Activated CD4-positive, alpha-beta memory T cell treated with anti-CD3 and anti-CD28 coated beads, Interleukin-2, amount 10 ng/mL, durations not matched to agents 7 days and 5 days (primary cell): ENCODE results near the gene TTC33. TPM values are rescaled to one million over a fixed set of nuclear protein-coding genes. Genes with fewer than 3 reads are reported as not detected.
"Not testable (repeated sequence)": the region's sequence is repeated elsewhere in the genome, so short reads cannot be mapped to it uniquely, and the experiment has no call there.

Experiments
- CTCF ChIA-PET: fragments of 350-600 bp; sonication (Branson Sonifier 250); formaldehyde crosslinking; loops from one replicate; lab custom pipeline; 2021; ENCODE audit warnings: antibody characterized with exemption, inconsistent platforms; lab: Charles Lee
- POLR2A ChIA-PET: fragments of 350-600 bp; sonication (Branson Sonifier 250); formaldehyde crosslinking; loops from one replicate; lab custom pipeline; 2021; ENCODE audit warnings: antibody characterized with exemption; lab: Charles Lee
- DNase-seq: peaks from one replicate; pipeline ENCODE4 v3.0.0-alpha.2; 2020
- H3K27ac Mint-ChIP-seq: one replicate; pipeline ENCODE4 v1.8.0; 2021; ENCODE audit warnings: mild to moderate bottlenecking, mixed read lengths
- H3K27me3 Mint-ChIP-seq: one replicate; pipeline ENCODE4 v1.8.0; 2021; ENCODE audit warnings: mixed read lengths
- H3K36me3 Mint-ChIP-seq: one replicate; pipeline ENCODE4 v1.8.0; 2021; ENCODE audit warnings: low read depth, mixed read lengths
- H3K4me1 Mint-ChIP-seq: one replicate; pipeline ENCODE4 v1.8.0; 2021; ENCODE audit warnings: mixed read lengths
- H3K4me3 Mint-ChIP-seq: one replicate; pipeline ENCODE4 v1.8.0; 2021; ENCODE audit warnings: mild to moderate bottlenecking, mixed read lengths
- H3K9me3 Mint-ChIP-seq: one replicate; pipeline ENCODE4 v1.8.0; 2021; ENCODE audit warnings: mixed read lengths
- total RNA-seq, 2 experiments: library from RNA; stranded (reverse); gene quantifications; one replicate each; pipeline ENCODE4 v1.2.3, GENCODE V29; 2021

Gene TTC33
- total RNA-seq, 2 experiments from 2014 or later: 19.6 to 19.9 TPM

DNA sequence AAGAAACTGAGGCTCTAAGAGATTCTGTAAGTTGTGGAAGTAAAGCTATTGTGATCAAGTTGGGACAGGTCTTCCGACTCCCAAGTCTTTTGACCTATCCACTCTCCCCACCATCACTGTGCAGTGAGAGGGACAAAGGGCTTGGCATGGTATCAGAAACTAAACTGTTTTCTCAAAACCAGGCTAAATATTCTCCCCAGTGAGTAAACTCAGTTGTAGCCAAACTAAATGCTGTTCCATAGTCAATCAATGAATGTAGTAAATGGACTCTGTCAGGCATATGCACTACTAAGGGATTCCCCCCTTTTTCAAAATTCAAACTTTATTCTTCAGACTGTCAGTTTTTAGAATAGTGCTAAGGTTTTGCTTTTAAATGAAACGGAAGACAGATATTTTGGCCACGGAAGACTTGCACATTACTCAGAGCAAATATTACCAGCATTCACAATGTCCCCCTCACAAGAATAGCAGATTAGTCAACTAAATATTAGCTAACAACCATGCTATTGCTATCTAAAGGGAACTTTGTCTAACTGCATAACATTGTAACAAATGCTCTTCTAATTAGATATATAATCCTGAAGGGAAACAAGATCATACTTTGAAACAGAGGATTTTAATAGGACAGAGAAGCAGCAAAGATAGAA lies 35.3 kb upstream of the TTC33 start:
- H3K9me3 Mint-ChIP-seq: peaks cover 5% of the 10 kb centered on the region
- no peak overlapping the region for H3K4me3 Mint-ChIP-seq
- H3K27ac Mint-ChIP-seq: no peak overlapping the region
- CTCF ChIA-PET: no interaction called here
- DNase-seq: no peak
- peaks cover 32% of the 10 kb centered on the region for H3K4me1 Mint-ChIP-seq
- POLR2A ChIA-PET: no interaction called here
- H3K27me3 Mint-ChIP-seq: no peaks in the 10 kb centered on the region
- H3K36me3 Mint-ChIP-seq: peaks cover 61% of the 10 kb centered on the region

DNA sequence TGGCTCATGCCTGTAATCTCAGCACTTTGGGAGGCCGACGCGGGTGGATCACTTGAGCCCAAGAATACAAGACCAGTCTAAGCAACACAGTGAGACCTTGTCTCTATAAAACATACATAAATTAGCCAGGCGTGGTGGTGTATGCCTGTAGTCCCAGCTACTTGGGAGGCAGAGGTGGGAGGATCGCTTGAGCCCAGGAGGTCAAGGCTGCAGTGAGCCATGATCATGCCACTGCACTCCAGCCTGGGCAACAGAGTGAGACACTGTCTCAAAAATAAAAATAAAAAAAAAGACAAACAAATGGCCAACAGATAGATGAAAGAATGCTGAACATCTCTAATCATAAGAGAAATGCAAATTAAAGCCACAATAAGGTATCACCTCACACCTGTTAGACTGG lies 33.2 kb upstream of the TTC33 start:
- H3K4me3 Mint-ChIP-seq, H3K9me3 Mint-ChIP-seq, DNase-seq, CTCF ChIA-PET, H3K27ac Mint-ChIP-seq, H3K27me3 Mint-ChIP-seq: not testable (repeated sequence)
- Mint-ChIP-seq H3K36me3 (peaks cover 51% of the 10 kb centered on the region), H3K4me1 (peaks cover 28% of the 10 kb centered on the region)
- POLR2A ChIA-PET: interaction anchor here (1.2 to 1.6 kb wide), 2 partner anchors 12 to 14 kb away, joined by 3 read pairs; no protein-coding TSS in a partner anchor

DNA sequence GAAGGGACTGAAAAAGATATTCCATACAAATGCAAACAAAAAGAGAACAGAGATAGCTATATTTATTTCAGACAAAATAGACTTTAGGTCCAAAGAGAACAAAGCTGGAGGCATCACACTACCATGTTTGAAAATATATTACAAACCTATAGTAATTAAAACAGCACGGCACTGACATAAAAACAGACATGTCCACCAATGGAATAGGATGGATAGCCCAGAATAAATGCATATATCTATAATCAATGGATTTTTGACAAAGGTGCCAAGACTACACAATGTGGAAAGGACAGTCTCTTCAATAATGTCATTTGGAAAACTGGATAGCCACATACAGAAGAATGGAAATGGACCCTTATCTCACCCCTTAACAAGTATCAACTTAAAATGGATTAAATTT lies 32.2 kb upstream of the TTC33 start:
- peaks cover 43% of the 10 kb centered on the region for H3K36me3 Mint-ChIP-seq
- no peak overlapping the region for H3K4me3 Mint-ChIP-seq
- peaks cover 23% of the 10 kb centered on the region for H3K4me1 Mint-ChIP-seq
- ChIA-PET CTCF (no interaction called here), POLR2A (interaction anchor here (0.6 to 1.6 kb wide), 4 partner anchors 9 to 1692 kb away, joined by 3 to 4 read pairs (median 3); no protein-coding TSS in a partner anchor)
- H3K9me3 Mint-ChIP-seq: peaks cover 5% of the 10 kb centered on the region
- H3K27me3 Mint-ChIP-seq: no peaks in the 10 kb centered on the region
- no peak overlapping the region for H3K27ac Mint-ChIP-seq
- no peak for DNase-seq

DNA sequence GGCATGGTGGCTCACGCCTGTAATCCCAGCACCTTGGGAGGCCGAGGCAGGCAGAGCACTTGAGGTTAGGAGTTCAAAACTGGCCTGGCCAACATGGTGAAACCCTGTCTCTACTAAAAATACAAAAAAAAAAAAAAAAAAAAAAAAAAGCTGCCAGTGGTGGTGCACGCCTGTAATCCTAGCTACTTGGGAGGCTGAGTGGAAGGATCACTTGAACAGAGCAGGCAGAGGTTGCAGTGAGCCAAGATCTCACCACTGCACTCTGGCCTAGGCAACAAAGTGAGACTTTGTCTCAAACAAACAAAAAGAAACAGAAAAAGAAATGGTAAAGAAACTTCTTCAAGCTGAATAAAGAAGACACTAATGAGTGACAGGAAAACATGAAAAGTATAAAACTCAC lies 30.9 kb upstream of the TTC33 start:
- peaks cover 30% of the 10 kb centered on the region for H3K4me1 Mint-ChIP-seq
- H3K4me3 Mint-ChIP-seq, DNase-seq, H3K9me3 Mint-ChIP-seq, H3K27me3 Mint-ChIP-seq, POLR2A ChIA-PET, H3K27ac Mint-ChIP-seq: not testable (repeated sequence)
- H3K36me3 Mint-ChIP-seq: peaks cover 48% of the 10 kb centered on the region
- CTCF ChIA-PET: interaction anchor here (0.6 kb wide), 1 partner anchor 55 kb away, joined by 3 read pairs; the partner anchor contains the start of gene CARD6

DNA sequence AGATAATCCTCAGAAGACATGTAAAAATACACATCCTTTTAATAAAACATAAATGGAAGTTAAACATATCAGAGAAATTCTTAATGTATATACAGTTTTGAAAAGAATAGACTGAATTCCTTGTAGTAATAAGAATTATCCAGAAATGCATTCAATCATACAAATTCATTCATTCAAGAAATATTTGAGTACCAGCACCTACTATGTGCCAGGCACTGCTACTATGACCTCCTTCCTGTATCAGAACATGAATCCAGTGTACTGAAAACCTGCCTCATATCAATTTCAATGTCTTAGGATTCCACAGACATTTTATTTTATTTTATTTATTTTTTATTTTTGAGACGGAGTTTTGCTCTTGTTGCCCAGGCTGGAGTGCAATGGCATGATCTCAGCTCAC lies 29.2 kb upstream of the TTC33 start:
- no peak overlapping the region for H3K4me3 Mint-ChIP-seq
- ChIA-PET POLR2A (no interaction called here), CTCF (no interaction called here)
- no peaks in the 10 kb centered on the region for H3K27me3 Mint-ChIP-seq
- no peak for DNase-seq
- H3K9me3 Mint-ChIP-seq: peaks cover 5% of the 10 kb centered on the region
- H3K27ac Mint-ChIP-seq: no peak overlapping the region
- H3K36me3 Mint-ChIP-seq: peaks cover 51% of the 10 kb centered on the region
- H3K4me1 Mint-ChIP-seq: peaks cover 26% of the 10 kb centered on the region

DNA sequence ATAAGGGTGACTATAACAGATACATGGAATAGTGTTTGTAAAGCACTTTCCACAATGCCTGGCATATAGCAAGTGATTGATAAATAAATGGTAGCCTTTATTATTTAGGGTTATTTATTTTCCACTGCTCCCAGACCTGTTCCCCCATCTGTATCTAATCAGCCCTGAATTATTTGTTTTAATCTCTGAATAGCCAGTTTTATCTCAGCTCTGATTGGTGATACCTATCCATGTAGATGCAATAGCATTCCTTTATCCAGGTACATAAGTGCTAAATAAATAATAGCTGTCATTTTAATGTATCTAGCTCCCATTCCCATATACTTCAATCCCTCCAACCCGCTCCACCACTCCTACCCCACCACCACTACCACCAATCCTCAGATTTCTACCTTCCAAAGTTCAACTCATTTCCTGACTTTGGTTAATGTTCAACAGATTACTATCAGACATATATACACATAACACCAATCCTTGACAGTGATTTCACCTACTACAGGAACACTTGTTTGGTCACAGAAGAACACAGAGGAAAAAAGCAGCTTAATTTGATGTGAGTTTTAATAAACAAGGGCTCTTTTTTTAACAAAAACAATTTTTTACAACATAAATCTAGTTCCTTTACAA lies 28.4 kb upstream of the TTC33 start:
- ChIA-PET POLR2A (no interaction called here), CTCF (no interaction called here)
- Mint-ChIP-seq H3K9me3 (peaks cover 5% of the 10 kb centered on the region), H3K4me1 (peaks cover 28% of the 10 kb centered on the region), H3K27ac (no peak overlapping the region), H3K36me3 (peaks cover 52% of the 10 kb centered on the region), H3K27me3 (no peaks in the 10 kb centered on the region), H3K4me3 (no peak overlapping the region)
- no peak for DNase-seq

DNA sequence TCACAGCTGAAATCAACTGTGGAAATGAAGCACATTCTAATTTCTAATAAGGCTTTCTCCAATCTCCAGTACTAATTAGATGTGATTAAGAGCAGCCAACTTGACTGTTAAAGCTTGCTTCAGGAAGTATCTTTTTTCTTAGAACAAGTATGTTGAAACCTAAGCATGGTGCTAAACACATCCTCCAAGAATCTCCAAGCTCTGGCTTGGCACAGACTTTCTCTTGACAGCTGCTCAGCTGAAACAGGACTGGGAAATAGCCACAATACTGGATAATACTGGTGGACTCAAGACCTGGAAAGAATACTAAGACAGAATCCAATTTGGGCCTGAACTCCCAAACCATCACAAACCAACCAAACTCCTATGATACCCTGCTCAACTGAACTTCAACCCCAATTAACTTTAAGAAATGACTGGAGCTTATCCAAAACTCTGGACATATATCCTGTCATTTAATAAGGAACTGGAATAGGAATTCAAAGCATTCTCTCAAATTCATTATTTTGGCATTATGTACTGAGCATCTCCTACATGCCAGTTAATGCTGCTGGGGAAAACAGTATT lies 26.2 kb upstream of the TTC33 start:
- POLR2A ChIA-PET: interaction anchor here (0.7 kb wide), 1 partner anchor 17 kb away, joined by 3 read pairs; no protein-coding TSS in a partner anchor
- H3K4me3 Mint-ChIP-seq: no peak overlapping the region
- H3K9me3 Mint-ChIP-seq: no peaks in the 10 kb centered on the region
- CTCF ChIA-PET: no interaction called here
- no peak for DNase-seq
- H3K36me3 Mint-ChIP-seq: peaks cover 38% of the 10 kb centered on the region
- peaks cover 27% of the 10 kb centered on the region for H3K4me1 Mint-ChIP-seq
- no peaks in the 10 kb centered on the region for H3K27me3 Mint-ChIP-seq
- H3K27ac Mint-ChIP-seq: no peak overlapping the region

DNA sequence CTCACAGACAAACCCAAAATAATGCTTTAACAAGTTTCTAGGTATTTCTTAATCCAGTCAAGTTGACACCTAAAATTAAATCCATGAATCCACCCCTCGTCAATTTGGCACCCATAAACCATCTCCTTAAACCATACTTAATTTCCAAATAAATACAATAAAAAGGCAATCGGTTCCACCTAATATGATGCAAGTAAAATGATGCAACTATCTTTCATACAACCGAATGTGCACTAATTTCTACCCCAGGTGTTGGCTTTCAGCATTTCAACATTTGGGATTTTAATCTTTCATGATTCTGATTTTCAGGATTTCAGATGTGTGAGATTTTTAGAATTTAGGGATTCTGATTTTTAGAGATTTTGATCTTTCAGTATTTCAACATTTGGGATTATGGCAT lies 25.1 kb upstream of the TTC33 start:
- Mint-ChIP-seq H3K4me1 (peaks cover 32% of the 10 kb centered on the region), H3K27me3 (no peaks in the 10 kb centered on the region), H3K36me3 (peaks cover 40% of the 10 kb centered on the region), H3K9me3 (no peaks in the 10 kb centered on the region), H3K4me3 (no peak overlapping the region), H3K27ac (no peak overlapping the region)
- no peak for DNase-seq
- ChIA-PET CTCF (no interaction called here), POLR2A (no interaction called here)

DNA sequence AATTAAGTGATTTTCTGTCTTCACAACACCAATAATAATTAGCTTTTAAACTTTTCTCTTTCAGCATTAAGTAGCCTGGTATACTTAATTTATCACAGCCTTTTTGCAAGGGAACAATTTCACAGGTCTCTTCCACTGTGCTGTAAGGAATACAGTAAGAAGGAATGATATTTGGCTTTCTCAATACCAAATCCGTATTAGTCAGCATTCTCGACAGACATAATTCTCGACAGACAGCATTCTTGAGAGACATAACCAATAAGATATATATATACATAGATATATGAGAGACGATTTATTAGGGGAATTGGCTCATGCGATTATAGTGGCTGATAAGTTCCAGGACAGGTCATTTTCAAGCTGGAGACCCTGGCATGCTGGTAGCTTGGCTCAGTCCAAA lies 24.4 kb upstream of the TTC33 start:
- no peaks in the 10 kb centered on the region for H3K9me3 Mint-ChIP-seq
- no peak overlapping the region for H3K27ac Mint-ChIP-seq
- ChIA-PET CTCF (no interaction called here), POLR2A (no interaction called here)
- H3K4me3 Mint-ChIP-seq: no peak overlapping the region
- DNase-seq: no peak
- H3K27me3 Mint-ChIP-seq: no peaks in the 10 kb centered on the region
- peaks cover 29% of the 10 kb centered on the region for H3K4me1 Mint-ChIP-seq
- peaks cover 42% of the 10 kb centered on the region for H3K36me3 Mint-ChIP-seq

DNA sequence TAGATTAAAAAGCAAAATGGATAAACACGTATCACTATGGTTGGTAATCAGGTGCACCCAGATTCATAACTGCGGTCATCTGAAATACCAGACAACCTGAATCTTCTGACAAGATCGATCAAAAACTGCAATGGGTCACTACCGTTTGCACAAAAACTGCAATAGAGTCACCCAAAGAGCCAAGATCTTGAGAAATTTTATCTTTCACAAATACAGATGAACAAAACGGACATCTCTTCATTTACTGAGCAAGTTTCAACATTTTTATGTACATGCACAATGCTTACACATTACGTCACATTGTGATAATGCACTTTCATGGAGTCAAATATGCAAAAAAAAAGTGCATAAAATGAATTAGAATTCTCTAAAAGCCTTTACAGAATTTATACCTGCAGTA lies 23.8 kb upstream of the TTC33 start:
- CTCF ChIA-PET: no interaction called here
- no peak for DNase-seq
- no peaks in the 10 kb centered on the region for H3K27me3 Mint-ChIP-seq
- POLR2A ChIA-PET: interaction anchor here (0.6 kb wide), 1 partner anchor 23 kb away, joined by 3 read pairs; no protein-coding TSS in a partner anchor
- no peak overlapping the region for H3K4me3 Mint-ChIP-seq
- H3K27ac Mint-ChIP-seq: no peak overlapping the region
- H3K4me1 Mint-ChIP-seq: peaks cover 27% of the 10 kb centered on the region
- peaks cover 45% of the 10 kb centered on the region for H3K36me3 Mint-ChIP-seq
- H3K9me3 Mint-ChIP-seq: no peaks in the 10 kb centered on the region

DNA sequence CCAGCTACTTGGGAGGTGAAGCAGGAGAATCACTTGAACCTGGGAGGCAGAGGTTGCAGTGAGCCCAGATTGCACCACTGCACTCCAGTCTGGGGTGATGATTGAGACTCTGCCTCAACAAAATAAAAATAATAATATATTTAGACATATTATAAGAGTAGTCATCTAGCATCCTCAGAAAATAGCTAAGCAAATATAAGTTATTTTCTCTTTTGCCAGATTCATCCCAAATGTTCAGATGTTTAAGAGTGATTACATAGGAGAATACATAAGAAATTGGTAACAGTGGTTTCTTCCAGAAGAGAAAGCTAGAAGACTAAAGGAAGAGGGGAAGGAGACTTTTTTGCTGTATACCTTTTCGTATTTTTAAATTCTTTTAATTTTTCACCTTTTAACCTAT lies 22.4 kb upstream of the TTC33 start:
- Mint-ChIP-seq H3K4me1 (peaks cover 21% of the 10 kb centered on the region), H3K27ac (no peak overlapping the region), H3K36me3 (peaks cover 52% of the 10 kb centered on the region), H3K4me3 (no peak overlapping the region), H3K27me3 (no peaks in the 10 kb centered on the region), H3K9me3 (no peaks in the 10 kb centered on the region)
- ChIA-PET CTCF (no interaction called here), POLR2A (no interaction called here)
- no peak for DNase-seq

DNA sequence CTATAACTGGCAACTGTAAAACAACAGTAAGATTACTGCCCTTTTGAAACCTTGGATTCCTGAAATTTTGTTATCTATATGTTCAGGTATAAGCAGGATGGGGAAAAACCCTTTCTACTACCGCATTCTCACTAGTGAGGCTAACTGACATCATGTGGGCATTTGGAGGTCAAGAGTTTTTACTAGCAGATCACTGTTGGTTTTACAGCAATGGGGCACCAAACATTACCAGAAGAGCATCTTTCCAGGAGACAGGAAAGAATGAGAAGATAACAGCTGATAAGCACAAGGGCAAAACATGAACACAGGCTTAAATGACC lies 20.9 kb upstream of the TTC33 start:
- Mint-ChIP-seq H3K9me3 (no peaks in the 10 kb centered on the region), H3K4me1 (peaks cover 14% of the 10 kb centered on the region), H3K27ac (no peak overlapping the region), H3K36me3 (peaks cover 57% of the 10 kb centered on the region), H3K4me3 (no peak overlapping the region), H3K27me3 (no peaks in the 10 kb centered on the region)
- POLR2A ChIA-PET: interaction anchor here (1.4 kb wide), 1 partner anchor 12 kb away, joined by 3 read pairs; no protein-coding TSS in a partner anchor
- no peak for DNase-seq
- CTCF ChIA-PET: interaction anchor here (2.1 kb wide), 1 partner anchor 20 kb away, joined by 6 read pairs; the partner anchor contains the start of gene TTC33

DNA sequence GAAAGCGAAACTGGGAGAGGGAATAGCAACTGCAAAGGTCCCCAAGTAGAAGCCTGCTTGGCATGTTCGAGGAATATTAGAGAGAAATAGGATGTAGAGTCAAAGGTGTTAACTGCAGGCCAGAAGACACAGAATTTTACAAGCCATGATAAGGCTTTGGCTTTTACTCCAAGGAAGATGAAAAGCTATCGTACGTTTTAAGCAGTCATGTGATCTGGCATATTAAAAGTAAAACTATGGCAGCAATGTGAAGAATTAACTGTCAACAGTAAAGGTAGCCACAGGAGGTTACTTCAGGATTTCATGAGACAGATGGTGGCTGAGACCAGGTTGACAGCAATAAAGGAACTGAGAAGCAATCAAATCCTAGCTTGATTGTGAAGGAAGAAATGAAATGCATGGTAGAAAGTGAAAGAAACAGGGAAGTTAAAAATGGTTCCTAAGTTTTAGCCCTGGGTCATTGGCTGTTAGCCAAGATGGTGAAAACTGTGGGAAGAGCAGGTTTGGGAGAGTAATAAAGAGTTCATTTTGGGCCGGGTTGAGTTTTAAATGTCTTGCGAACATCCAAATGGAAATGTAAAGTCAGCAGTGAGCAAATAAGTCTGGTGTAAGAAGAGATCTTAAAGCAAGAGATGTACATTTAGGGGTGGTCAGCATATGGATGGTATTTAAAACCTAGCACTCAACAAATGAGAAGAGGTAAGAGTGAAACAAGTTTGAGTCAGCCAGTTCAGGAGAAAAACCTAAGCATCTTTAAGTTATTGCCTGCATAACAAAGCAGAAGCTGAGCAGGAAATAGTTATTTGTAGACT lies 20.3 kb upstream of the TTC33 start:
- no peaks in the 10 kb centered on the region for H3K9me3 Mint-ChIP-seq
- H3K36me3 Mint-ChIP-seq: peaks cover 56% of the 10 kb centered on the region
- ChIA-PET CTCF (interaction anchor here (2.1 kb wide), 1 partner anchor 20 kb away, joined by 6 read pairs; the partner anchor contains the start of gene TTC33), POLR2A (interaction anchor here (1.3 to 1.4 kb wide), 3 partner anchors 13 to 55 kb away, joined by 3 to 4 read pairs (median 3); no protein-coding TSS in a partner anchor)
- H3K4me1 Mint-ChIP-seq: peaks cover 14% of the 10 kb centered on the region
- no peaks in the 10 kb centered on the region for H3K27me3 Mint-ChIP-seq
- peak overlapping the region; percentile 5 for H3K27ac Mint-ChIP-seq
- H3K4me3 Mint-ChIP-seq: no peak overlapping the region
- no peak for DNase-seq
